Dendritic cell treated with granulocyte-macrophage colony-stimulating factor and Interleukin-4, amounts not matched to agents 40 ng/mL and 50 ng/mL, for 4 days (primary cell): ENCODE measurements around the gene THAP12.

ENCODE experiments used
- H3K27ac Mint-ChIP-seq: one replicate; pipeline ENCODE4 v1.8.0; 2022; ENCODE audit warnings: mild to moderate bottlenecking, mixed read lengths
- H3K27me3 Mint-ChIP-seq: one replicate; pipeline ENCODE4 v1.8.0; 2022; ENCODE audit warnings: mild to moderate bottlenecking, mixed read lengths
- H3K36me3 Mint-ChIP-seq: one replicate; pipeline ENCODE4 v1.8.0; 2022; ENCODE audit warnings: low read depth, mixed read lengths
- H3K4me1 Mint-ChIP-seq: one replicate; pipeline ENCODE4 v1.8.0; 2022; ENCODE audit warnings: low read depth, mixed read lengths
- H3K4me3 Mint-ChIP-seq: one replicate; pipeline ENCODE4 v1.8.0; 2022; ENCODE audit warnings: mild to moderate bottlenecking, moderate library complexity, mixed read lengths
- H3K9me3 Mint-ChIP-seq: one replicate; pipeline ENCODE4 v1.8.0; 2022; ENCODE audit warnings: mixed read lengths
- intact Hi-C: fragments of 100-400 bp; cut with micrococcal nuclease; formaldehyde crosslinking; loops from one replicate; pipeline ENCODE4 v1.15.0; 2022

THAP12 gene

GRCh38 chr11:76318744-76319384 lies 62.1 kb downstream of the THAP12 start:
- H3K4me1 Mint-ChIP-seq = peaks cover 29% of the 10 kb centered on the region
- H3K27me3 Mint-ChIP-seq = peaks cover 42% of the 10 kb centered on the region
- H3K9me3 Mint-ChIP-seq = no peaks in the 10 kb centered on the region
- H3K27ac Mint-ChIP-seq = no peak overlapping the region
- H3K4me3 Mint-ChIP-seq = no peak overlapping the region
- no peaks in the 10 kb centered on the region for H3K36me3 Mint-ChIP-seq
- intact Hi-C loops = loop anchor here (1.0 to 10.0 kb wide), 2 partner anchors 112 to 424 kb away; no protein-coding TSS in a partner anchor

- H3K9me3 Mint-ChIP-seq = no peaks in the 10 kb centered on the region
- H3K27me3 Mint-ChIP-seq = peaks cover 30% of the 10 kb centered on the region
- H3K36me3 Mint-ChIP-seq = no peaks in the 10 kb centered on the region
- H3K4me1 Mint-ChIP-seq = peaks cover 29% of the 10 kb centered on the region
- intact Hi-C loops = loop anchor here (10.0 kb wide), 1 partner anchor 422 kb away; no protein-coding TSS in a partner anchor
- no peak overlapping the region for H3K27ac Mint-ChIP-seq
- no peak overlapping the region for H3K4me3 Mint-ChIP-seq
Measured at GRCh38 chr11:76317296-76317695, 63.6 kb downstream of the THAP12 start.

GRCh38 chr11:76316726-76317125 lies 64.2 kb downstream of the THAP12 start:
- intact Hi-C loops = loop anchor here (10.0 kb wide), 1 partner anchor 422 kb away; no protein-coding TSS in a partner anchor
- Mint-ChIP-seq H3K36me3 (no peaks in the 10 kb centered on the region), H3K27ac (no peak overlapping the region), H3K4me3 (no peak overlapping the region), H3K27me3 (peaks cover 26% of the 10 kb centered on the region), H3K4me1 (peaks cover 27% of the 10 kb centered on the region), H3K9me3 (no peaks in the 10 kb centered on the region)

- Mint-ChIP-seq H3K36me3 (no peaks in the 10 kb centered on the region), H3K4me3 (no peak overlapping the region), H3K27me3 (peaks cover 13% of the 10 kb centered on the region), H3K4me1 (peaks cover 22% of the 10 kb centered on the region), H3K9me3 (no peaks in the 10 kb centered on the region), H3K27ac (no peak overlapping the region)
- intact Hi-C loops = loop anchor here (10.0 kb wide), 1 partner anchor 421 kb away; no protein-coding TSS in a partner anchor
Measured at GRCh38 chr11:76315182-76315853, 65.6 kb downstream of the THAP12 start.

- Mint-ChIP-seq H3K4me3 (no peak overlapping the region), H3K27ac (no peak overlapping the region), H3K36me3 (no peaks in the 10 kb centered on the region), H3K9me3 (no peaks in the 10 kb centered on the region), H3K27me3 (peaks cover 10% of the 10 kb centered on the region), H3K4me1 (peaks cover 17% of the 10 kb centered on the region)
- intact Hi-C loops = loop anchor here (10.0 kb wide), 1 partner anchor 420 kb away; no protein-coding TSS in a partner anchor
Measured at GRCh38 chr11:76314741-76315090, 66.2 kb downstream of the THAP12 start.

GRCh38 chr11:76313913-76314740 lies 66.8 kb downstream of the THAP12 start:
- intact Hi-C loops = loop anchor here (10.0 kb wide), 1 partner anchor 419 kb away; no protein-coding TSS in a partner anchor
- Mint-ChIP-seq H3K27ac (no peak overlapping the region), H3K4me3 (no peak overlapping the region)

GRCh38 chr11:76313271-76313670 lies 67.7 kb downstream of the THAP12 start:
- Mint-ChIP-seq H3K4me1 (peaks cover 17% of the 10 kb centered on the region), H3K27me3 (peaks cover 10% of the 10 kb centered on the region), H3K4me3 (no peak overlapping the region), H3K27ac (no peak overlapping the region), H3K9me3 (no peaks in the 10 kb centered on the region), H3K36me3 (no peaks in the 10 kb centered on the region)
- intact Hi-C loops = loop anchor here (10.0 kb wide), 1 partner anchor 418 kb away; no protein-coding TSS in a partner anchor

More at GRCh38 chr11:76313913-76314740, 66.8 kb downstream of the THAP12 start:
- no peaks in the 10 kb centered on the region for H3K9me3 Mint-ChIP-seq
- no peaks in the 10 kb centered on the region for H3K36me3 Mint-ChIP-seq
- peaks cover 10% of the 10 kb centered on the region for H3K27me3 Mint-ChIP-seq
- peaks cover 17% of the 10 kb centered on the region for H3K4me1 Mint-ChIP-seq

GRCh38 chr11:76310832-76311595 lies 69.9 kb downstream of the THAP12 start:
- intact Hi-C loops = loop anchor here (10.0 kb wide), 1 partner anchor 416 kb away; no protein-coding TSS in a partner anchor
- peaks cover 8% of the 10 kb centered on the region for H3K27me3 Mint-ChIP-seq
- peaks cover 17% of the 10 kb centered on the region for H3K4me1 Mint-ChIP-seq
- H3K36me3 Mint-ChIP-seq = no peaks in the 10 kb centered on the region
- no peaks in the 10 kb centered on the region for H3K9me3 Mint-ChIP-seq
- no peak overlapping the region for H3K27ac Mint-ChIP-seq
- no peak overlapping the region for H3K4me3 Mint-ChIP-seq

GRCh38 chr11:76307978-76308747 lies 72.8 kb downstream of the THAP12 start:
- no peak overlapping the region for H3K4me3 Mint-ChIP-seq
- intact Hi-C loops = no loop called here
- peaks cover 8% of the 10 kb centered on the region for H3K27me3 Mint-ChIP-seq
- no peak overlapping the region for H3K27ac Mint-ChIP-seq
- H3K4me1 Mint-ChIP-seq = peaks cover 6% of the 10 kb centered on the region
- H3K36me3 Mint-ChIP-seq = no peaks in the 10 kb centered on the region
- H3K9me3 Mint-ChIP-seq = no peaks in the 10 kb centered on the region

- Mint-ChIP-seq H3K36me3 (no peaks in the 10 kb centered on the region), H3K27me3 (peaks cover 9% of the 10 kb centered on the region), H3K4me1 (no peaks in the 10 kb centered on the region), H3K9me3 (no peaks in the 10 kb centered on the region), H3K4me3 (no peak overlapping the region), H3K27ac (no peak overlapping the region)
- intact Hi-C loops = no loop called here
Measured at GRCh38 chr11:76307396-76307795, 73.5 kb downstream of the THAP12 start.

- intact Hi-C loops = no loop called here
Measured at GRCh38 chr11:76303399-76303798, 77.5 kb downstream of the THAP12 start.

GRCh38 chr11:76302996-76303395 lies 77.9 kb downstream of the THAP12 start:
- Mint-ChIP-seq H3K27ac (no peak overlapping the region), H3K36me3 (no peaks in the 10 kb centered on the region), H3K27me3 (peaks cover 14% of the 10 kb centered on the region), H3K4me3 (no peak overlapping the region), H3K4me1 (no peaks in the 10 kb centered on the region), H3K9me3 (no peaks in the 10 kb centered on the region)
- intact Hi-C loops = no loop called here

More at GRCh38 chr11:76303399-76303798, 77.5 kb downstream of the THAP12 start:
- Mint-ChIP-seq H3K9me3 (no peaks in the 10 kb centered on the region), H3K4me3 (no peak overlapping the region), H3K27me3 (peaks cover 14% of the 10 kb centered on the region), H3K36me3 (no peaks in the 10 kb centered on the region), H3K4me1 (no peaks in the 10 kb centered on the region), H3K27ac (no peak overlapping the region)
